ENCODE data around the gene MYL7. TPM values are rescaled to one million over a fixed set of nuclear protein-coding genes. Genes with fewer than 3 reads are reported as not detected.
A peak's percentile ranks its signal among the peaks of the same experiment; 100 is the strongest.

MYL7 gene
- total RNA-seq, 1 donor from 2014 or later: 2,865 TPM

DNA sequence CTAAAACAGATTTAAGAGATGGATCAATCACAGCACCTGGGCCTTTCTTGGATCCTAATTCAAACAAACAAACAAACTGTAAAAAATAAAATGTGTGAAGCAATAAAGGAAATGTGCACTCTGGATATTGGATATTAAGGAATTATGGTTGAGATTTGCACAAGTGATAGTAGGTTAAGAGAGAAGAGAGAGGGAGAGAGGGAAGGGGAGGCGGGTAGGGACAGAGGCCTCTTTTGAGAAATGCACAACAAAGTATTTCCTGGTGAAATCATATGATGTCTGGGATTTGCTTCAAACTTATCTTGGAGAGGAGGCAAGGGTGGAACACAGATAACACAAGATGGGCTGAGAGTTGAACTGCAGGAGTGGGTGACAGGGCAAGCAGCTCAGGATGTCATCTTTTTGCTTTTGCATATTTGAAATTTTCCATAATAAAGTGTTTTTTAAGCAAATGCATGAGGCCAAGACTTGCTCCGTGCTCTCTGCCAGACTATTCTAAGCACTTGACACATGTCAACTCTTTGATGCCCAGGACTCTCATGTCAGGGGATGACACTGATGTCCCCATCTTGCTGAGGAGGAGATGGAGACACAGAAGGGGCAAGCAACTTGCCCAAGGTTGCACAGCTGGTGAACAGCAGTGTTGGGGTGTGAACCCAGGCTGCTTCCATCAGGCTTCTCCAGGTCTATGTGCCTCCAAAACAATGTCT lies 46.1 kb downstream of the MYL7 start:
- ATAC-seq (no peak), DNase-seq (no peak)
- intact Hi-C loops (cut with micrococcal nuclease): no loop called here

GRCh38 chr7:44094365-44094764 lies 46.8 kb downstream of the MYL7 start:
- intact Hi-C loops (cut with micrococcal nuclease): no loop called here
- no peak for ATAC-seq
- DNase-seq: no peak

DNA sequence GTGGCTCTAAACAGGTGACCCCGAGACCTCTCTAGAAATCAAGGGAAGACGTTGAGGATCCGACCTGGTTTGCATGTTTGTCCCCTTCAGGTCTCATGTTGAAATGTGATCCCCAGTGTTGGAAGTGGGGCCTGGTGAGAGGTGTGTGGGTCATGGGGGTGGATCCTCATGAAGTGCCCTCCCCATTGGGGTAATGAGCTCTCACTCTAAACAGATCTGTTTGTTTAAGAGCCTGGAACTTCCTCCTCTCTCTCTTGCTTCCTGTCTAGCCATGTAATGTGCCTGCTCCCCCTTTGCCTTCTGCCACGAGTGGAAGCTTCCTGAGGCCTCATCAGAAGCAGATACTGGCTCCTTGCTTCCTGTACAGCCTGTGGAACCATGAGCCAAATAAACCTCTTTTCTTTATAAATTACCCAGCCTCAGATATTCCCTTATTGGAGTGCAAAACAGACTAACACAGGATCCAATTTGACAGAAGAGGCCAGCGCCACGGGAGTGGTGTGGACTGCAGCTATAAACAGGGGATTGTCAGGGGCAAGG lies 48.0 kb downstream of the MYL7 start:
- intact Hi-C loops (cut with micrococcal nuclease): no loop called here
- ATAC-seq (no peak), DNase-seq (peak; percentile 4)

Other genes starting within 250 kb of the MYL7 start
- gene URGCP, start 234.7 kb downstream of the MYL7 start, total RNA-seq: 40.3 TPM
- gene UBE2D4, start 214.9 kb downstream of the MYL7 start, total RNA-seq: 42.0 TPM
- gene SPDYE1, start 143.4 kb downstream of the MYL7 start, total RNA-seq: not detected
- 31.2 TPM for gene DBNL, start 96.6 kb downstream of the MYL7 start, total RNA-seq
- gene PGAM2, start 75.8 kb downstream of the MYL7 start, total RNA-seq: 967 TPM
- 17.6 TPM for gene POLM, start 58.8 kb downstream of the MYL7 start, total RNA-seq
- gene AEBP1, start 37.0 kb downstream of the MYL7 start, total RNA-seq: 18.4 TPM
- gene POLD2, start 17.8 kb downstream of the MYL7 start, total RNA-seq: 92.9 TPM
- 1.4 TPM for gene GCK, start 48.1 kb upstream of the MYL7 start, total RNA-seq
- 58.4 TPM for gene YKT6, start 59.6 kb upstream of the MYL7 start, total RNA-seq
- gene CAMK2B, start 184.3 kb upstream of the MYL7 start, total RNA-seq: 98.4 TPM

Data from left ventricle myocardium superior (tissue), 1 donor.